Measurements from ENCODE around the gene TCF19. TPM values are rescaled to one million over a fixed set of nuclear protein-coding genes. Genes with fewer than 3 reads are reported as not detected.

The TCF19 gene
- 10 to 100 TPM; 63.8 to 82.7 TPM for total RNA-seq

GRCh38 chr6:31158140-31158862, at the start of gene TCF19:
Gene TCF19, plus strand, starts transcription at chr6:31158589. Its CDS starts 881 bp downstream, at chr6:31159470.
- peak within 1 kb of the TSS; percentile 85 for H3K27ac Mint-ChIP-seq
- H3K4me3 Mint-ChIP-seq: peak within 1 kb of the TSS; percentile 78 to 98
- H3K9me3 Mint-ChIP-seq: no peaks in the 10 kb centered on the region
- no peaks in the 10 kb centered on the region for H3K27me3 Mint-ChIP-seq (ENCODE audit: low read depth)
- peaks cover 13 to 37% of the 10 kb centered on the region in 2 donors for H3K36me3 Mint-ChIP-seq (ENCODE audit: insufficient read depth in 2 of 2)
- peaks cover 61% of the 10 kb centered on the region for H3K4me1 Mint-ChIP-seq (ENCODE audit: low read depth)
- ATAC-seq (replicated peaks in 1 of 2) (peak; percentile 92 to 93), DNase-seq (peak; percentile 99)

- Mint-ChIP-seq H3K9me3 (no peaks in the 10 kb centered on the region), H3K27me3 (ENCODE audit: low read depth) (peaks cover 10% of the 10 kb centered on the region), H3K4me3 (no peak overlapping the region), H3K36me3 (ENCODE audit: insufficient read depth in 2 of 2) (no peaks in the 10 kb centered on the region), H3K27ac (no peak overlapping the region), H3K4me1 (ENCODE audit: low read depth) (peaks cover 10% of the 10 kb centered on the region)
- ATAC-seq (replicated peaks in 1 of 2) (no peak), DNase-seq (no peak)
Measured at GRCh38 chr6:31110825-31111582, 47.4 kb upstream of the TCF19 start.

GRCh38 chr6:31111712-31112111, 46.7 kb upstream of the TCF19 start:
- H3K4me1 Mint-ChIP-seq (ENCODE audit: low read depth): peaks cover 10% of the 10 kb centered on the region
- no peaks in the 10 kb centered on the region for H3K36me3 Mint-ChIP-seq (ENCODE audit: insufficient read depth in 2 of 2)
- H3K27ac Mint-ChIP-seq: no peak overlapping the region
- ATAC-seq (replicated peaks in 1 of 2) (no peak), DNase-seq (no peak)
- H3K9me3 Mint-ChIP-seq: no peaks in the 10 kb centered on the region
- peaks cover 10% of the 10 kb centered on the region for H3K27me3 Mint-ChIP-seq (ENCODE audit: low read depth)
- no peak overlapping the region for H3K4me3 Mint-ChIP-seq

GRCh38 chr6:31112478-31112877, 45.9 kb upstream of the TCF19 start, which contains the start of gene C6orf15:
Gene C6orf15, minus strand, starts transcription at chr6:31112575. Its CDS starts 20 bp downstream, at chr6:31112555.
- H3K27me3 Mint-ChIP-seq (ENCODE audit: low read depth): peaks cover 10% of the 10 kb centered on the region
- peaks cover 10% of the 10 kb centered on the region for H3K4me1 Mint-ChIP-seq (ENCODE audit: low read depth)
- H3K9me3 Mint-ChIP-seq: no peaks in the 10 kb centered on the region
- no peaks in the 10 kb centered on the region for H3K36me3 Mint-ChIP-seq (ENCODE audit: insufficient read depth in 2 of 2)
- H3K27ac Mint-ChIP-seq: no peak within 1 kb of the TSS
- ATAC-seq (replicated peaks in 1 of 2) (no peak), DNase-seq (no peak)
- no peak within 1 kb of the TSS for H3K4me3 Mint-ChIP-seq

GRCh38 chr6:31113861-31114540, 44.4 kb upstream of the TCF19 start:
- Mint-ChIP-seq H3K27me3 (ENCODE audit: low read depth) (peaks cover 10% of the 10 kb centered on the region), H3K36me3 (ENCODE audit: insufficient read depth in 2 of 2) (no peaks in the 10 kb centered on the region), H3K27ac (no peak overlapping the region), H3K9me3 (no peaks in the 10 kb centered on the region), H3K4me3 (no peak overlapping the region), H3K4me1 (ENCODE audit: low read depth) (peaks cover 10% of the 10 kb centered on the region)
- no peak for DNase-seq
- ATAC-seq (replicated peaks in 1 of 2): no peak

GRCh38 chr6:31114541-31114878, 43.9 kb upstream of the TCF19 start, which contains the start of gene PSORS1C1:
Gene PSORS1C1, plus strand, starts transcription at chr6:31114800. Its CDS starts 14,833 bp downstream, at chr6:31129633.
- no peak for DNase-seq
- Mint-ChIP-seq H3K4me3 (no peak within 1 kb of the TSS), H3K27me3 (ENCODE audit: low read depth) (peaks cover 7% of the 10 kb centered on the region), H3K36me3 (ENCODE audit: insufficient read depth in 2 of 2) (no peaks in the 10 kb centered on the region), H3K27ac (no peak within 1 kb of the TSS), H3K9me3 (no peaks in the 10 kb centered on the region), H3K4me1 (ENCODE audit: low read depth) (peaks cover 10% of the 10 kb centered on the region)
- ATAC-seq (replicated peaks in 1 of 2): no peak

GRCh38 chr6:31114970-31115849, 43.2 kb upstream of the TCF19 start:
- no peak for ATAC-seq (replicated peaks in 1 of 2)
- H3K36me3 Mint-ChIP-seq (ENCODE audit: insufficient read depth in 2 of 2): no peaks in the 10 kb centered on the region
- peaks cover 10% of the 10 kb centered on the region for H3K4me1 Mint-ChIP-seq (ENCODE audit: low read depth)
- H3K27me3 Mint-ChIP-seq (ENCODE audit: low read depth): no peaks in the 10 kb centered on the region
- no peak overlapping the region for H3K27ac Mint-ChIP-seq
- DNase-seq: no peak
- no peaks in the 10 kb centered on the region for H3K9me3 Mint-ChIP-seq
- no peak overlapping the region for H3K4me3 Mint-ChIP-seq

- H3K27ac Mint-ChIP-seq: no peak overlapping the region
- no peak overlapping the region for H3K4me3 Mint-ChIP-seq
- no peaks in the 10 kb centered on the region for H3K36me3 Mint-ChIP-seq (ENCODE audit: insufficient read depth in 2 of 2)
- no peaks in the 10 kb centered on the region for H3K27me3 Mint-ChIP-seq (ENCODE audit: low read depth)
- H3K9me3 Mint-ChIP-seq: no peaks in the 10 kb centered on the region
- ATAC-seq (replicated peaks in 1 of 2) (no peak), DNase-seq (no peak)
- peaks cover 10% of the 10 kb centered on the region for H3K4me1 Mint-ChIP-seq (ENCODE audit: low read depth)
Measured at GRCh38 chr6:31115941-31116560, 42.3 kb upstream of the TCF19 start.

GRCh38 chr6:31116661-31117385, 41.6 kb upstream of the TCF19 start:
- DNase-seq (no peak), ATAC-seq (replicated peaks in 1 of 2) (no peak)
- no peaks in the 10 kb centered on the region for H3K9me3 Mint-ChIP-seq
- peaks cover 10% of the 10 kb centered on the region for H3K4me1 Mint-ChIP-seq (ENCODE audit: low read depth)
- H3K36me3 Mint-ChIP-seq (ENCODE audit: insufficient read depth in 2 of 2): no peaks in the 10 kb centered on the region
- no peak overlapping the region for H3K4me3 Mint-ChIP-seq
- H3K27me3 Mint-ChIP-seq (ENCODE audit: low read depth): no peaks in the 10 kb centered on the region
- H3K27ac Mint-ChIP-seq: no peak overlapping the region

GRCh38 chr6:31118178-31118577, 40.2 kb upstream of the TCF19 start:
- Mint-ChIP-seq H3K27me3 (ENCODE audit: low read depth) (no peaks in the 10 kb centered on the region), H3K36me3 (ENCODE audit: insufficient read depth in 2 of 2) (no peaks in the 10 kb centered on the region), H3K4me3 (no peak overlapping the region), H3K4me1 (ENCODE audit: low read depth) (peaks cover 10% of the 10 kb centered on the region), H3K27ac (no peak overlapping the region), H3K9me3 (no peaks in the 10 kb centered on the region)
- ATAC-seq (replicated peaks in 1 of 2) (no peak), DNase-seq (no peak)

- Mint-ChIP-seq H3K4me3 (no peak within 1 kb of the TSS), H3K9me3 (no peaks in the 10 kb centered on the region), H3K36me3 (ENCODE audit: insufficient read depth in 2 of 2) (no peaks in the 10 kb centered on the region), H3K27ac (no peak within 1 kb of the TSS), H3K27me3 (ENCODE audit: low read depth) (no peaks in the 10 kb centered on the region), H3K4me1 (ENCODE audit: low read depth) (peaks cover 5% of the 10 kb centered on the region)
- ATAC-seq (replicated peaks in 1 of 2) (no peak), DNase-seq (no peak)
Measured at GRCh38 chr6:31120151-31120915, 38.1 kb upstream of the TCF19 start, which contains the start of gene CDSN. Gene CDSN, minus strand, starts transcription at chr6:31120446. Its CDS starts 27 bp downstream, at chr6:31120419.

All from activated T-cell treated with anti-CD3 and anti-CD28 coated beads, Interleukin-2, amount 50 U/mL, for 72 hours (primary cell).